ENCODE measurements around the gene COL4A3. TPM values are rescaled to one million over a fixed set of nuclear protein-coding genes. Genes with fewer than 3 reads are reported as not detected.

Gene COL4A3
- 0.04 and 0.60 TPM in 2 replicates for total RNA-seq (2014; rRNA removed; shearing (Covaris generic); ENCODE audit: low replicate concordance)

DNA sequence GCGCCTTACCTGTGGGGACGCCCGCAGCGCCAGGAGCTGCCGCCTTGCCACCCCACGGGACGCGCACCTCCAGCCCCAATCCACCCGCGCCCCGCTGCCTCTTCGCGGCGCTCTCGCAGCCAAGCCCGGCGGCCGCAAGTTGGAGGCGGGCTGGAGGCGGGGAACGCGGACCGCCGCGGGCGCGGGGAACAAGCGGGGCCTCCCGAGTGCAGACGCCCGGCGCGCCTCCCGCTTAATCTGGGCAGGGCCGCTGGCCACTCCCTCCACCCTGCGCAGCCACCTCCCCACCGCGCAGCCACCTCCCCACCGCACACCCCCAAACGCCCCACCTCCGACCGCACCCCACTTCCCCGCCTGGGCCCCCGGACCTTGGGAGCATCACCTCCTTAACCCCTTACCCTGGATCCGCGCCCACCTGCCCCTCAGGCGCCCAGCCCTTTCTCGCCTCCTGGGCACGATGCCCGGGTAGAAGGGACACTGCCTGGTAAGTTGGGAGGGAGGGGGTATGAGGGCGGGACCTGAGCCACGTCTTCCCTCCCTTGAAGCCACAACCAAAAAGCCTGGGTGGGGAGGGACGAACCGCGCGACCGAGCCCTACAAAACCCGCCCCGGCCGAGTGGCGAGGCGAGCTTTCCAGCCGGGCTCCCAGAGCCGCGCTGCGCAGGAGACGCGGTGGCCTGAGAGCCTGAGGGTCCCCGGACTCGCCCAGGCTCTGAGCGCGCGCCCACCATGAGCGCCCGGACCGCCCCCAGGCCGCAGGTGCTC, at the start of gene COL4A3, which contains the start of gene COL4A4:
Gene COL4A3 (plus strand): TSS at position 627 of the 765 bp plus-strand sequence. CDS start 103 bp downstream, at position 730.
Gene COL4A4 (minus strand): TSS at position 208 of the 765 bp plus-strand sequence. CDS start 16,722 bp downstream, outside the sequence.
- no peaks in the 10 kb centered on the region for H3K9me2 ChIP-seq (replicated peaks; ENCODE audit: insufficient read depth, low read length)
- H3K27ac ChIP-seq (ENCODE audit: low read length): no peak within 1 kb of the TSS
- H3K79me2 ChIP-seq (ENCODE audit: low read length): no peaks in the 10 kb centered on the region
- H2AFZ ChIP-seq (ENCODE audit: low read length): peak within 1 kb of the TSS; percentile 78
- no peaks in the 10 kb centered on the region for H3K9me3 ChIP-seq (ENCODE audit: low read length)
- no peaks in the 10 kb centered on the region for H3K36me3 ChIP-seq (ENCODE audit: insufficient read depth, low read length)
- H3K4me2 ChIP-seq (ENCODE audit: low read depth, low read length, poor library complexity, severe bottlenecking): peak within 1 kb of the TSS; percentile 68
- no peak for DNase-seq
- H3K9ac ChIP-seq (ENCODE audit: low read length): peak within 1 kb of the TSS; percentile 46
- no peaks in the 10 kb centered on the region for H4K20me1 ChIP-seq (ENCODE audit: insufficient read depth, low read depth, low read length)
- H3K4me3 ChIP-seq (ENCODE audit: low read length): peak within 1 kb of the TSS; percentile 64
- peaks cover 22% of the 10 kb centered on the region for H3K4me1 ChIP-seq (ENCODE audit: low read length)
- H3K27me3 ChIP-seq (ENCODE audit: low read length): no peaks in the 10 kb centered on the region

DNA sequence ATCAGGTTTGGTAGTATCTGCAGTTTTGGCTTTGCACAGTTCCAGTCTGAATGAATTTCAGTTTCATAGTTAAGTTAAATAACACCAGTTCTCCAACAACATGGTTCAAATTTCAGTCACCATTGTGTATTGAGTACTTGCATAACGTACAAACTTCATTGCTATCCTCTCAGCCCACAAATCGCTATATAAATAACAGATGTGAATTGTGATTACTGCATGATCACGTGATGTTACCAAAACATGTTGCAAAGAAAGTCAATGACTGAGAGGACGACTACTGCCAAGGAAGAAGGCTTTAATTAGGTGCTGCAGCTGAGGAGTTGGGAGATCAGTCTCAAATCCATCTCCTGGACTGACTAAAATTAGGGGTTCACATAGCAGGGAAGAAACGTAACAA, 48.7 kb upstream of the COL4A3 start:
- DNase-seq: no peak
- no peaks in the 10 kb centered on the region for H3K79me2 ChIP-seq (ENCODE audit: low read length)
- H2AFZ ChIP-seq (ENCODE audit: low read length): no peak overlapping the region
- no peaks in the 10 kb centered on the region for H3K4me1 ChIP-seq (ENCODE audit: low read length)
- no peak overlapping the region for H3K4me3 ChIP-seq (ENCODE audit: low read length)
- H3K9me2 ChIP-seq (replicated peaks; ENCODE audit: insufficient read depth, low read length): no peaks in the 10 kb centered on the region
- H3K9me3 ChIP-seq (ENCODE audit: low read length): no peaks in the 10 kb centered on the region
- no peak overlapping the region for H3K27ac ChIP-seq (ENCODE audit: low read length)
- no peak overlapping the region for H3K9ac ChIP-seq (ENCODE audit: low read length)
- no peaks in the 10 kb centered on the region for H4K20me1 ChIP-seq (ENCODE audit: insufficient read depth, low read depth, low read length)
- H3K36me3 ChIP-seq (ENCODE audit: insufficient read depth, low read length): no peaks in the 10 kb centered on the region
- no peak overlapping the region for H3K4me2 ChIP-seq (ENCODE audit: low read depth, low read length, poor library complexity, severe bottlenecking)
- no peaks in the 10 kb centered on the region for H3K27me3 ChIP-seq (ENCODE audit: low read length)

DNA sequence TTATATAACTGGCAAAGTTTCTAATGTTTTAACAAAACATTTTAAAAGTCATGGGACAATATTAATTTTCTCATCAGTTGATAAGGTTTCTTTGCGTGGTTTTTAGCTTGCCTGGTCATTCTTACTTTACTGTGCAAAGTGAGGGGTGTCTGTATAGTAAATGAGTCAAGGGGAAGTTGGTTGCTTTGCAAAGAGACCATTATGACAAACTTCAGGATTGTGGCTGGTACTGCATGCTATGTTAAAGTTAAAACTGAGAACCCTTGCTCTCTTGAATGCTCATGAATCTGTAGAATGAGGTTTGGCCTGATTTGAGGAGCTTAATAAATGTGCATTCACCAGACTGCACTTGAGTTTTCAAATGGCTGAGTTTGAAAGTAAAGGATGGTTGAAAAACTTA, 47.4 kb upstream of the COL4A3 start:
- Histone ChIP-seq H3K4me2 (ENCODE audit: low read depth, low read length, poor library complexity, severe bottlenecking) (no peak overlapping the region), H3K4me1 (ENCODE audit: low read length) (no peaks in the 10 kb centered on the region), H3K27ac (ENCODE audit: low read length) (no peak overlapping the region), H4K20me1 (ENCODE audit: insufficient read depth, low read depth, low read length) (no peaks in the 10 kb centered on the region), H3K9ac (ENCODE audit: low read length) (no peak overlapping the region), H3K27me3 (ENCODE audit: low read length) (no peaks in the 10 kb centered on the region), H3K36me3 (ENCODE audit: insufficient read depth, low read length) (no peaks in the 10 kb centered on the region), H3K79me2 (ENCODE audit: low read length) (no peaks in the 10 kb centered on the region), H3K4me3 (ENCODE audit: low read length) (no peak overlapping the region), H2AFZ (ENCODE audit: low read length) (no peak overlapping the region), H3K9me3 (ENCODE audit: low read length) (no peaks in the 10 kb centered on the region), H3K9me2 (replicated peaks; ENCODE audit: insufficient read depth, low read length) (no peaks in the 10 kb centered on the region)
- no peak for DNase-seq

DNA sequence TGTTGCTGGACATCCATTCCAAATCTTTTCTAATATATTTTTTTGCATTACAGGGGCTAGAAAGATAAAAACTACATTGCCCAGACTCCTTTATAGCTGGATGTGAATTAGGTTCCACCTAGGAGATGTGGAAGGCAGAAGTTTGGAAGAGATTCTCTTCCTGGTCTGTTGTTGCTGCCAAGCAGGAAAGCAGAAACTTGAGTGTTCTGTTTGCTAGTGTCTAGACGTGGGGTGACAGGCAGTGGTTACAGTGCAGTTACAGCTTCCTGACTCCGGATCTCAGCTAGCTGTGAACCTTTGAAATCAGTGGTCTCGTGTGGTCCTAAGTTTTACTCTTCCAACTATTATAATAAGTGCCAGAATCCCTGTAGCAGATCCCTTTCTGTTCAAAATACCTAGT, 46.6 kb upstream of the COL4A3 start:
- Histone ChIP-seq H4K20me1 (ENCODE audit: insufficient read depth, low read depth, low read length) (no peaks in the 10 kb centered on the region), H3K79me2 (ENCODE audit: low read length) (no peaks in the 10 kb centered on the region), H3K27ac (ENCODE audit: low read length) (no peak overlapping the region), H3K9me3 (ENCODE audit: low read length) (no peaks in the 10 kb centered on the region), H3K36me3 (ENCODE audit: insufficient read depth, low read length) (no peaks in the 10 kb centered on the region), H3K4me1 (ENCODE audit: low read length) (no peaks in the 10 kb centered on the region), H2AFZ (ENCODE audit: low read length) (no peak overlapping the region), H3K9me2 (replicated peaks; ENCODE audit: insufficient read depth, low read length) (no peaks in the 10 kb centered on the region), H3K4me2 (ENCODE audit: low read depth, low read length, poor library complexity, severe bottlenecking) (no peak overlapping the region), H3K9ac (ENCODE audit: low read length) (no peak overlapping the region), H3K27me3 (ENCODE audit: low read length) (no peaks in the 10 kb centered on the region), H3K4me3 (ENCODE audit: low read length) (no peak overlapping the region)
- no peak for DNase-seq

- no peaks in the 10 kb centered on the region for H3K36me3 ChIP-seq (ENCODE audit: insufficient read depth, low read length)
- no peak overlapping the region for H3K4me3 ChIP-seq (ENCODE audit: low read length)
- H2AFZ ChIP-seq (ENCODE audit: low read length): no peak overlapping the region
- H3K9me3 ChIP-seq (ENCODE audit: low read length): no peaks in the 10 kb centered on the region
- no peak for DNase-seq
- H3K4me1 ChIP-seq (ENCODE audit: low read length): no peaks in the 10 kb centered on the region
- H3K4me2 ChIP-seq (ENCODE audit: low read depth, low read length, poor library complexity, severe bottlenecking): no peak overlapping the region
- H3K79me2 ChIP-seq (ENCODE audit: low read length): no peaks in the 10 kb centered on the region
- no peaks in the 10 kb centered on the region for H3K27me3 ChIP-seq (ENCODE audit: low read length)
- no peaks in the 10 kb centered on the region for H3K9me2 ChIP-seq (replicated peaks; ENCODE audit: insufficient read depth, low read length)
- no peak overlapping the region for H3K9ac ChIP-seq (ENCODE audit: low read length)
- H3K27ac ChIP-seq (ENCODE audit: low read length): no peak overlapping the region
- no peaks in the 10 kb centered on the region for H4K20me1 ChIP-seq (ENCODE audit: insufficient read depth, low read depth, low read length)
Observed at GRCh38 chr2:227118353-227118752, 46.1 kb upstream of the COL4A3 start.

DNA sequence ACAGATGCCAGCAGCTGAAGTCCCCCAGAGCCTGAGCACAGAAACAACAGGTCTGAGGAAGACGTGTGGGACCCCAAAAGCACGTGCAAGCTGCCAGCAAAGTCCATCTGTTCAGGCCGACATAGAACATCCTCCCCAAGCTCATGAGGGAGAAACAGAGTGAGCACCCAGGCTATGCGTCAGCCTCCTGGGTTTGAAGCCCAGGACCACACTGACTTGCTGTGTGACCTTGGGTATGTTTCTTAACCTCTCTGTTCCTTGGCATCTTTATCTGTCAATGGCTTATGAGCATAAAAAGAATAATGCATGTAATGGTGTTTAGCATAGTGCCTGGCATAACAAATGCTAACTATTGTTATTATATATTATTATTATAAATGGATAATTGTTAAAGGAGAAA, 40.7 kb upstream of the COL4A3 start:
- H4K20me1 ChIP-seq (ENCODE audit: insufficient read depth, low read depth, low read length): no peaks in the 10 kb centered on the region
- no peaks in the 10 kb centered on the region for H3K36me3 ChIP-seq (ENCODE audit: insufficient read depth, low read length)
- H3K9ac ChIP-seq (ENCODE audit: low read length): no peak overlapping the region
- no peak overlapping the region for H2AFZ ChIP-seq (ENCODE audit: low read length)
- no peak for DNase-seq
- no peak overlapping the region for H3K4me3 ChIP-seq (ENCODE audit: low read length)
- H3K4me2 ChIP-seq (ENCODE audit: low read depth, low read length, poor library complexity, severe bottlenecking): no peak overlapping the region
- H3K9me3 ChIP-seq (ENCODE audit: low read length): no peaks in the 10 kb centered on the region
- H3K27me3 ChIP-seq (ENCODE audit: low read length): no peaks in the 10 kb centered on the region
- H3K9me2 ChIP-seq (replicated peaks; ENCODE audit: insufficient read depth, low read length): no peaks in the 10 kb centered on the region
- H3K79me2 ChIP-seq (ENCODE audit: low read length): no peaks in the 10 kb centered on the region
- no peak overlapping the region for H3K27ac ChIP-seq (ENCODE audit: low read length)
- H3K4me1 ChIP-seq (ENCODE audit: low read length): no peaks in the 10 kb centered on the region

GRCh38 chr2:227124811-227125210, 39.6 kb upstream of the COL4A3 start:
- no peak overlapping the region for H3K27ac ChIP-seq (ENCODE audit: low read length)
- H3K9ac ChIP-seq (ENCODE audit: low read length): no peak overlapping the region

DNA sequence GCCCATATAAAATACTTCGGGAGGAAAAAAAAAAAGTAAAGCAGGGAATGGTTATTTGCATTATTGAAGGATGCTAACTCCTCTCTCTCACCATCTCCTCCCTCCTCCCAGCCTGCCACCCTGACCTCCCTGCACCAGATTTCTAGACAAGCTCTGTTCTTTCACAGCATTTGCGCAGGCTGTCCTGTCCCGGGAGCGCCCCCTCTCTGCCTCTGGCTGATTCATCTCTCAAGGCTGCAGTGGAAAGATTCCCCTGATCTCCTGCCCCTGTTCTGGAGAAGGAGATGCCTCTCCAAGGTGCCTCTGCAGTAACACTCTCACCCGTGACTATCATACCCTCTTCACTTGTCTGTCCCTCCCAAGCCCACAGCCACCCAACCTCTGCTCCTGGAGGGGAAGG, 38.9 kb upstream of the COL4A3 start:
- Histone ChIP-seq H4K20me1 (ENCODE audit: insufficient read depth, low read depth, low read length) (no peaks in the 10 kb centered on the region), H3K4me1 (ENCODE audit: low read length) (no peaks in the 10 kb centered on the region), H3K4me3 (ENCODE audit: low read length) (no peak overlapping the region), H3K27me3 (ENCODE audit: low read length) (no peaks in the 10 kb centered on the region), H3K27ac (ENCODE audit: low read length) (no peak overlapping the region), H3K9ac (ENCODE audit: low read length) (no peak overlapping the region), H3K36me3 (ENCODE audit: insufficient read depth, low read length) (no peaks in the 10 kb centered on the region), H2AFZ (ENCODE audit: low read length) (no peak overlapping the region), H3K9me3 (ENCODE audit: low read length) (no peaks in the 10 kb centered on the region), H3K79me2 (ENCODE audit: low read length) (no peaks in the 10 kb centered on the region), H3K9me2 (replicated peaks; ENCODE audit: insufficient read depth, low read length) (no peaks in the 10 kb centered on the region), H3K4me2 (ENCODE audit: low read depth, low read length, poor library complexity, severe bottlenecking) (no peak overlapping the region)
- no peak for DNase-seq

More at GRCh38 chr2:227124811-227125210, 39.6 kb upstream of the COL4A3 start:
- no peaks in the 10 kb centered on the region for H3K9me2 ChIP-seq (replicated peaks; ENCODE audit: insufficient read depth, low read length)
- no peak overlapping the region for H2AFZ ChIP-seq (ENCODE audit: low read length)
- DNase-seq: no peak
- no peaks in the 10 kb centered on the region for H3K9me3 ChIP-seq (ENCODE audit: low read length)
- no peaks in the 10 kb centered on the region for H3K79me2 ChIP-seq (ENCODE audit: low read length)
- H3K4me3 ChIP-seq (ENCODE audit: low read length): no peak overlapping the region
- no peaks in the 10 kb centered on the region for H3K27me3 ChIP-seq (ENCODE audit: low read length)
- H3K4me2 ChIP-seq (ENCODE audit: low read depth, low read length, poor library complexity, severe bottlenecking): no peak overlapping the region
- no peaks in the 10 kb centered on the region for H3K4me1 ChIP-seq (ENCODE audit: low read length)
- no peaks in the 10 kb centered on the region for H4K20me1 ChIP-seq (ENCODE audit: insufficient read depth, low read depth, low read length)
- H3K36me3 ChIP-seq (ENCODE audit: insufficient read depth, low read length): no peaks in the 10 kb centered on the region
